ENCODE measurements around the gene TOPBP1. TPM values are rescaled to one million over a fixed set of nuclear protein-coding genes. Genes with fewer than 3 reads are reported as not detected.

Gene TOPBP1
- total RNA-seq (2014; rRNA removed; shearing (Covaris generic)) (42.2 and 65.4 TPM in 2 replicates), polyA plus RNA-seq (2016; fragmentation: Nextera tagmentation; extraction: Ambion mirVana) (13.8 and 15.8 TPM in 2 replicates)
- long read RNA-seq, full-length matches to known transcripts: 1 of 7 reads
- long read RNA-seq, partial matches to known transcripts: 4 of 7 reads
- long read RNA-seq, other reads (novel, unspliced or antisense): 2 of 7 reads

DNA sequence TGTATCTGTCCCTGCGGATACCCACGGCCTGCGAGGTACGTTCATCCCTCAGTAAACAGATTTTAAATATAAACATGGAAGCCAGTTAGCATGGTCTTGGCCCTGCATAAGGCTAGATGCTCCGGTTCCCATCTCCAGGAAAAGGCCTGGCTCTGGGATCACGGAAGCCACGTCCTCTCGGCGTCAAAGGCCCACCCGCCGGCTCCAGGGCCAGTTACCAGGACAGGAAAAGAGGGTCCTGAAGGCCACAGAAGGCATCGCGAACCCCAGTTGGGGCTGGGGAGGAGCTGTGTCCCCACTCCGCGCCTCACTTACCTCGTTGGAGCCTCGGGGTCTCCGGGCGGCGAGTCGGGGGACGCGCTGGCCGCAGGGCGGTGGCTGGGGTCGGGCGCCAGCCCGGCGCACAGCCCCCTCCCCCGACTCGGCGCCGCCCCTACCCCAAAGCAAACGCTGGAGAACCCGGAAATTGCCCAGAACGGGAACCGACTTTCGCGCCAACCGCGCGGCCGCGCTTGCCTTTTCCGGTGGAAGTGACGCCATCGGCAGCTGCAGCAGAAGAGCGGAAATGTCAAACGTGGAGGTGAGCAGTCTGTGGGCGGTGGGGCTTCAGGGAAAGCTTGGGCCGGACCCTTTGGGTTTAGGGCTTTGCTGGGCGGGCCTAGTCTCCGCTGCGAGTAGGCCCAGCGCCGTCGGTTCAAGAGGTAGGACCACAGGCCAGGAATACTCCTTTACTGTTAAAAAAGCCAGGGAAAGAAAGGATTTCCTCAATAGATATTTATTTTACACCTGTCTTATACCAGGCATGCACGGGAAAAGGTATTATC lies at the start of gene TOPBP1:
Gene TOPBP1, minus strand, starts transcription at position 488 of the 824 bp plus-strand sequence. CDS start 814 bp downstream, outside the sequence.
- Mint-ChIP-seq H3K9me3 (no peaks in the 10 kb centered on the region), H3K27ac (peak within 1 kb of the TSS; percentile 95), H3K4me3 (peak within 1 kb of the TSS; percentile 97), H3K27me3 (ENCODE audit: insufficient read depth, low read depth, poor library complexity) (peaks cover 2% of the 10 kb centered on the region), H3K36me3 (ENCODE audit: low read depth) (peaks cover 22% of the 10 kb centered on the region; the same call in 2 of the 3 replicates), H3K4me1 (peaks cover 17% of the 10 kb centered on the region)
- H3K79me2 ChIP-seq (replicated peaks; ENCODE audit: insufficient read depth): peaks cover 30% of the 10 kb centered on the region
- H3K4me3 ChIP-seq: peak within 1 kb of the TSS; percentile 97
- H3K27me3 ChIP-seq (ENCODE audit: insufficient read depth): no peaks in the 10 kb centered on the region
- ATAC-seq (peak; percentile 89), DNase-seq (ENCODE audit: low spot score) (peak; percentile 95)
- H3F3A ChIP-seq (replicated peaks; ENCODE audit: low read depth): no peaks in the 10 kb centered on the region
- peaks cover 9% of the 10 kb centered on the region; the same call in 1 of the 2 replicates for H4K20me1 ChIP-seq (replicated peaks; ENCODE audit: insufficient read depth)
- H2AFZ ChIP-seq: peak within 1 kb of the TSS; percentile 94
- no peaks in the 10 kb centered on the region for H3K9me2 ChIP-seq (ENCODE audit: insufficient read depth)
- H3K27ac ChIP-seq (ENCODE audit: low read depth): peak within 1 kb of the TSS; percentile 90
- H3K4me2 ChIP-seq: peak within 1 kb of the TSS; percentile 96
- H3K36me3 ChIP-seq (ENCODE audit: insufficient read depth): peaks cover 11% of the 10 kb centered on the region
- TF ChIP-seq ZNF331 (CRISPR knock-in tag; IDR thresholded peaks at IDR 0.05; ENCODE audit: low read depth) (no peak), CTCF (conservative IDR thresholded peaks at IDR 0.05; ENCODE audit: low read depth in 2 of 2) (no peak), JUNB (IDR thresholded peaks at IDR 0.05; ENCODE audit: unreplicated experiment) (no peak), NANOG (IDR thresholded peaks at IDR 0.05; ENCODE audit: borderline replicate concordance) (no peak), ZNF114 (CRISPR knock-in tag; IDR thresholded peaks at IDR 0.05) (no peak), EZH2phosphoT487 (IDR thresholded peaks at IDR 0.05; ENCODE audit: unreplicated experiment) (no peak), STAT1 (IDR thresholded peaks at IDR 0.05; ENCODE audit: unreplicated experiment) (no peak), CREB1 (CRISPR knock-in tag; IDR thresholded peaks at IDR 0.05; ENCODE audit: low read depth) (peak; percentile 86), POLR2AphosphoS5 (IDR thresholded peaks at IDR 0.05; ENCODE audit: low read depth) (peak; percentile 73), EZH2 (IDR thresholded peaks at IDR 0.05; ENCODE audit: low read depth, unreplicated experiment) (no peak), ZNF462 (CRISPR knock-in tag; IDR thresholded peaks at IDR 0.05) (no peak), ETS1 (IDR thresholded peaks at IDR 0.05) (peak; percentile 55)
- TF ChIP-seq, protein P1, sequence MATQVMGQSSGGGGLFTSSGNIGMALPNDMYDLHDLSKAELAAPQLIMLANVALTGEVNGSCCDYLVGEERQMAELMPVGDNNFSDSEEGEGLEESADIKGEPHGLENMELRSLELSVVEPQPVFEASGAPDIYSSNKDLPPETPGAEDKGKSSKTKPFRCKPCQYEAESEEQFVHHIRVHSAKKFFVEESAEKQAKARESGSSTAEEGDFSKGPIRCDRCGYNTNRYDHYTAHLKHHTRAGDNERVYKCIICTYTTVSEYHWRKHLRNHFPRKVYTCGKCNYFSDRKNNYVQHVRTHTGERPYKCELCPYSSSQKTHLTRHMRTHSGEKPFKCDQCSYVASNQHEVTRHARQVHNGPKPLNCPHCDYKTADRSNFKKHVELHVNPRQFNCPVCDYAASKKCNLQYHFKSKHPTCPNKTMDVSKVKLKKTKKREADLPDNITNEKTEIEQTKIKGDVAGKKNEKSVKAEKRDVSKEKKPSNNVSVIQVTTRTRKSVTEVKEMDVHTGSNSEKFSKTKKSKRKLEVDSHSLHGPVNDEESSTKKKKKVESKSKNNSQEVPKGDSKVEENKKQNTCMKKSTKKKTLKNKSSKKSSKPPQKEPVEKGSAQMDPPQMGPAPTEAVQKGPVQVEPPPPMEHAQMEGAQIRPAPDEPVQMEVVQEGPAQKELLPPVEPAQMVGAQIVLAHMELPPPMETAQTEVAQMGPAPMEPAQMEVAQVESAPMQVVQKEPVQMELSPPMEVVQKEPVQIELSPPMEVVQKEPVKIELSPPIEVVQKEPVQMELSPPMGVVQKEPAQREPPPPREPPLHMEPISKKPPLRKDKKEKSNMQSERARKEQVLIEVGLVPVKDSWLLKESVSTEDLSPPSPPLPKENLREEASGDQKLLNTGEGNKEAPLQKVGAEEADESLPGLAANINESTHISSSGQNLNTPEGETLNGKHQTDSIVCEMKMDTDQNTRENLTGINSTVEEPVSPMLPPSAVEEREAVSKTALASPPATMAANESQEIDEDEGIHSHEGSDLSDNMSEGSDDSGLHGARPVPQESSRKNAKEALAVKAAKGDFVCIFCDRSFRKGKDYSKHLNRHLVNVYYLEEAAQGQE (IDR thresholded peaks at IDR 0.05; ENCODE audit: unreplicated experiment): no peak
- H3K4me1 ChIP-seq (ENCODE audit: insufficient read depth): peaks cover 17% of the 10 kb centered on the region; the same call in 1 of the 2 replicates
